Panc1 (cell line): ENCODE results near the gene TBC1D2. TPM values are rescaled to one million over a fixed set of nuclear protein-coding genes. Genes with fewer than 3 reads are reported as not detected.

ENCODE experiments used
- ATAC-seq: fragments of 200-7000 bp; cut with Tn5 transposase; 2 replicates; pipeline ENCODE4 v1.9.1; 2020; ENCODE audit warnings: mild to moderate bottlenecking, moderate library complexity
- BruUV-seq: library from RNA; stranded (reverse); fragments of 400-500 nt; replicated peaks from 2 replicates; lab custom pipeline; 2021; lab: Mats Ljungman, UMichigan
- CTCF ChIA-PET: fragments of 300-600 bp; sonication (Branson Sonifier 250); formaldehyde crosslinking; loops from one replicate; lab custom pipeline; 2022; ENCODE audit warnings: antibody characterized with exemption; lab: Charles Lee
- POLR2A ChIA-PET: fragments of 300-600 bp; sonication (Branson Sonifier 250); formaldehyde crosslinking; loops from one replicate; lab custom pipeline; 2022; ENCODE audit warnings: antibody characterized with exemption; lab: Charles Lee
- DNase-seq: peaks from one replicate; pipeline ENCODE4 v3.0.0-alpha.2; 2010; ENCODE audit warnings: low read depth, low spot score
- H3K27ac ChIP-seq: 2 replicates; pipeline ENCODE4 v1.5.1; 2011; ENCODE audit warnings: mild to moderate bottlenecking, low read length, inconsistent platforms
- H3K27me3 ChIP-seq: fragments of 200-500 bp; sonication (Bioruptor generic); 2 replicates; pipeline ENCODE4 v1.6.0; 2014; ENCODE audit warnings: low read length, inconsistent platforms; ENCODE audit not compliant: control insufficient read depth, insufficient read depth
- H3K36me3 ChIP-seq: fragments of 200-500 bp; sonication (Bioruptor generic); 2 replicates; pipeline ENCODE4 v1.5.1; 2014; ENCODE audit warnings: inconsistent platforms, mild to moderate bottlenecking, low read length, moderate library complexity; ENCODE audit not compliant: control insufficient read depth, insufficient read depth
- H3K4me1 ChIP-seq: 2 replicates; pipeline ENCODE4 v1.5.1; 2011; ENCODE audit warnings: inconsistent platforms, mild to moderate bottlenecking, low read length, moderate library complexity; ENCODE audit not compliant: control insufficient read depth, insufficient read depth
- H3K4me3 ChIP-seq, 2 experiments: 2 replicates each; pipeline ENCODE4 v1.5.1; 2011 to 2012; ENCODE audit warnings: low read depth in 2 of 2, low read length in 2 of 2, mild to moderate bottlenecking in 2 of 2, inconsistent platforms in 1 of 2, moderate library complexity in 1 of 2
- H3K9me3 ChIP-seq: fragments of 200-500 bp; sonication (Bioruptor generic); 2 replicates; pipeline ENCODE4 v1.5.1; 2014; ENCODE audit warnings: low read depth, mild to moderate bottlenecking, inconsistent platforms, low read length, moderate library complexity; ENCODE audit not compliant: control insufficient read depth, insufficient read depth
- POLR2AphosphoS5 ChIP-seq: IDR thresholded peaks from 2 replicates; pipeline ENCODE4 v1.6.1; 2012; ENCODE audit warnings: mild to moderate bottlenecking, low read depth, low read length, moderate library complexity
- SIN3A ChIP-seq: IDR thresholded peaks from 2 replicates; pipeline ENCODE4 v1.6.1; 2012; ENCODE audit warnings: low read depth, mild to moderate bottlenecking, low read length, moderate library complexity, borderline replicate concordance; ENCODE audit not compliant: insufficient read depth
- TCF7L2 ChIP-seq: IDR thresholded peaks from 2 replicates; pipeline ENCODE4 v1.6.1; 2011; ENCODE audit warnings: mild to moderate bottlenecking, low read depth, low read length, inconsistent platforms
- in situ Hi-C: cut with HindIII; loops from 2 replicates; pipeline ENCODE4 v1.10.0; 2016; ENCODE audit warnings: low sequenced_read_pairs, low pct_unique_long_range_greater_than_20kb
- intact Hi-C: fragments of 100-400 bp; cut with micrococcal nuclease; formaldehyde crosslinking; loops from one replicate; pipeline ENCODE4 v1.10.0; 2022; ENCODE audit not compliant: unreplicated experiment
- total RNA-seq: library from RNA; stranded (reverse); gene quantifications from one replicate; pipeline ENCODE4 v1.2.1, GENCODE V29; 2021; ENCODE audit not compliant: unreplicated experiment
- TF ChIP-seq, protein P1 (sequence below): fragments of 450-650 bp; IDR thresholded peaks from 2 replicates; pipeline ENCODE4 v1.5.1; 2017; ENCODE audit warnings: mild to moderate bottlenecking
- TF ChIP-seq, protein P2 (sequence below), 2 experiments: IDR thresholded peaks; 2 replicates each; pipeline ENCODE4 v1.6.1; 2011 to 2012; ENCODE audit warnings: low read depth in 2 of 2, control low read depth in 1 of 2, low read length in 1 of 2, mild to moderate bottlenecking in 1 of 2, moderate library complexity in 1 of 2; ENCODE audit not compliant: insufficient read depth in 1 of 2

The TBC1D2 gene
- total RNA-seq, 1 experiment from 2014 or later, result 2.4 TPM

DNA sequence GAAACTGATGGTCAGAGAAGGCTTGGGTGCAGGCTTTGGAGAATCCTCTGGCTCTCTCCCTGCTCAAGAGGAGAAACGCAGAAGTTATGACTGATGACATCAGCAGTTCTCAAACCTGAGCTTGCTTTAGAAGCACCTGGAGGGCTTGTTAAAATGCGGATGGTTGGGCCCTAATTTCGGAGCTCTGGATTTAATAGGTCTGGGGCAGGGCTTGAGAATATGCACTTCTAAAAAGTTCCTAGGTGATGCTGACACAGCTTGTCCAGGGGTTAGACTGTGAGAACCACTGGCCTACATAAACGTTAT is 26.4 kb downstream of the TBC1D2 start:
- in situ Hi-C loops (no loop called here), intact Hi-C loops (no loop called here)
- Histone ChIP-seq H3K36me3 (no peaks in the 10 kb centered on the region), H3K4me1 (peaks cover 4% of the 10 kb centered on the region), H3K27me3 (no peaks in the 10 kb centered on the region), H3K27ac (no peak overlapping the region), H3K9me3 (no peaks in the 10 kb centered on the region), H3K4me3 (no peak overlapping the region)
- TF ChIP-seq SIN3A, result no peak
- no peak for TF ChIP-seq POLR2AphosphoS5
- TF ChIP-seq, protein P1, sequence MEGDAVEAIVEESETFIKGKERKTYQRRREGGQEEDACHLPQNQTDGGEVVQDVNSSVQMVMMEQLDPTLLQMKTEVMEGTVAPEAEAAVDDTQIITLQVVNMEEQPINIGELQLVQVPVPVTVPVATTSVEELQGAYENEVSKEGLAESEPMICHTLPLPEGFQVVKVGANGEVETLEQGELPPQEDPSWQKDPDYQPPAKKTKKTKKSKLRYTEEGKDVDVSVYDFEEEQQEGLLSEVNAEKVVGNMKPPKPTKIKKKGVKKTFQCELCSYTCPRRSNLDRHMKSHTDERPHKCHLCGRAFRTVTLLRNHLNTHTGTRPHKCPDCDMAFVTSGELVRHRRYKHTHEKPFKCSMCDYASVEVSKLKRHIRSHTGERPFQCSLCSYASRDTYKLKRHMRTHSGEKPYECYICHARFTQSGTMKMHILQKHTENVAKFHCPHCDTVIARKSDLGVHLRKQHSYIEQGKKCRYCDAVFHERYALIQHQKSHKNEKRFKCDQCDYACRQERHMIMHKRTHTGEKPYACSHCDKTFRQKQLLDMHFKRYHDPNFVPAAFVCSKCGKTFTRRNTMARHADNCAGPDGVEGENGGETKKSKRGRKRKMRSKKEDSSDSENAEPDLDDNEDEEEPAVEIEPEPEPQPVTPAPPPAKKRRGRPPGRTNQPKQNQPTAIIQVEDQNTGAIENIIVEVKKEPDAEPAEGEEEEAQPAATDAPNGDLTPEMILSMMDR, result no peak
- TF ChIP-seq TCF7L2, result no peak
- TF ChIP-seq, protein P2, sequence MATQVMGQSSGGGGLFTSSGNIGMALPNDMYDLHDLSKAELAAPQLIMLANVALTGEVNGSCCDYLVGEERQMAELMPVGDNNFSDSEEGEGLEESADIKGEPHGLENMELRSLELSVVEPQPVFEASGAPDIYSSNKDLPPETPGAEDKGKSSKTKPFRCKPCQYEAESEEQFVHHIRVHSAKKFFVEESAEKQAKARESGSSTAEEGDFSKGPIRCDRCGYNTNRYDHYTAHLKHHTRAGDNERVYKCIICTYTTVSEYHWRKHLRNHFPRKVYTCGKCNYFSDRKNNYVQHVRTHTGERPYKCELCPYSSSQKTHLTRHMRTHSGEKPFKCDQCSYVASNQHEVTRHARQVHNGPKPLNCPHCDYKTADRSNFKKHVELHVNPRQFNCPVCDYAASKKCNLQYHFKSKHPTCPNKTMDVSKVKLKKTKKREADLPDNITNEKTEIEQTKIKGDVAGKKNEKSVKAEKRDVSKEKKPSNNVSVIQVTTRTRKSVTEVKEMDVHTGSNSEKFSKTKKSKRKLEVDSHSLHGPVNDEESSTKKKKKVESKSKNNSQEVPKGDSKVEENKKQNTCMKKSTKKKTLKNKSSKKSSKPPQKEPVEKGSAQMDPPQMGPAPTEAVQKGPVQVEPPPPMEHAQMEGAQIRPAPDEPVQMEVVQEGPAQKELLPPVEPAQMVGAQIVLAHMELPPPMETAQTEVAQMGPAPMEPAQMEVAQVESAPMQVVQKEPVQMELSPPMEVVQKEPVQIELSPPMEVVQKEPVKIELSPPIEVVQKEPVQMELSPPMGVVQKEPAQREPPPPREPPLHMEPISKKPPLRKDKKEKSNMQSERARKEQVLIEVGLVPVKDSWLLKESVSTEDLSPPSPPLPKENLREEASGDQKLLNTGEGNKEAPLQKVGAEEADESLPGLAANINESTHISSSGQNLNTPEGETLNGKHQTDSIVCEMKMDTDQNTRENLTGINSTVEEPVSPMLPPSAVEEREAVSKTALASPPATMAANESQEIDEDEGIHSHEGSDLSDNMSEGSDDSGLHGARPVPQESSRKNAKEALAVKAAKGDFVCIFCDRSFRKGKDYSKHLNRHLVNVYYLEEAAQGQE (IDR thresholded peaks at IDR 0.05; ENCODE audit: insufficient read depth in 1 of 2, low read depth in 2 of 2, low read length in 1 of 2), result no peak
- ChIA-PET CTCF (no interaction called here), POLR2A (no interaction called here)
- no peak for ATAC-seq
- BruUV-seq, result no TSS peak
- DNase-seq, result no peak

DNA sequence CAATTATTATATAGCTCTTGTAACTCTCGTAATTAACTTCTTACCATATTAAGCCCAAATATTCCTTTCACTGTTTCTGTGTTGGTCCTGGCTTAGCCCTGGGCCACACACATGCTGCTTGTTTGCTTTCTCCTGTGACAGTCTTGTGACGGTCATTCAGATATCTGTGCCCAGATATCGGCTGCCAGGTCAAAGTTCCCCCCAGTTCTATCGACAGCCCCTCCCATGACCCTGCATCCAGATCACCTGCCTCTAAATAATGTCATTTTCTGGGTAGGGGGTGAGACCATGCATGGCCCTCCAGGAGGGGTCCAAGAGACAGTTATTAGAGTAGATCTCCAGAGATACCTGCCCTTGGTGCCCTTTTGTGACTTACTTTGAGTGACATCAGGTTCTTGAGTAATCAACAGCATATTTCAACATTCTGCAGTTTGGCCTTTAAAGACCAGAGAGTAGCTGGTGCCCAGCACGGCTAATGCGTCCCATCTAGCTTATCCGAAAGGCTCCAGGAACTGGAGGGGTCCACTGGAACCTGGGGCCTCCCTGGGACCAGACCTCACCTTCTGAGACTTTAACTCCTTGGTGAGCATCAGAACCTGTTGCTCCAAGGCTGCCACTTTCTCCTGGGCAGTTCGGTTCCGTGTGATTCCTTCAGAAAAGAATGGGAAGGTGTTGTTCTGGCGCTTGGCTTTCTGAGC is 26.9 kb downstream of the TBC1D2 start:
- no peak for DNase-seq
- H3K27me3 ChIP-seq, result no peaks in the 10 kb centered on the region
- no peak overlapping the region for H3K27ac ChIP-seq
- ChIA-PET POLR2A (no interaction called here), CTCF (no interaction called here)
- H3K4me3 ChIP-seq, result no peak overlapping the region
- in situ Hi-C loops, result no loop called here
- H3K36me3 ChIP-seq, result no peaks in the 10 kb centered on the region
- TF ChIP-seq, protein P2 (IDR thresholded peaks at IDR 0.05; ENCODE audit: insufficient read depth in 1 of 2, low read depth in 2 of 2, low read length in 1 of 2), result no peak
- TF ChIP-seq, protein P1, result no peak
- TF ChIP-seq SIN3A, result no peak
- no peak for TF ChIP-seq TCF7L2
- TF ChIP-seq POLR2AphosphoS5, result no peak
- no peaks in the 10 kb centered on the region for H3K9me3 ChIP-seq
- peaks cover 4% of the 10 kb centered on the region for H3K4me1 ChIP-seq
- intact Hi-C loops, result no loop called here
- no peak for ATAC-seq
- BruUV-seq, result no TSS peak
